ENCODE results near the gene FASTK.

GRCh38 chr7:151088019-151088855 is 7.6 kb upstream of the FASTK start:
- no peak for TF ChIP-seq POLR2AphosphoS5 (IDR thresholded peaks at IDR 0.05)
- no peak for TF ChIP-seq CTCF (IDR thresholded peaks at IDR 0.05 in 8 of 11, conservative IDR thresholded peaks at IDR 0.05 in 3 of 11)
